SKM-1 treated with dmso at 0.1 percent for 144 hours (cell line): ENCODE measurements around the gene CCDC85C.
A peak's percentile ranks its signal among the peaks of the same experiment; 100 is the strongest.

Experiments
- DNase-seq: peaks from one replicate; lab custom pipeline; 2025; ENCODE audit not compliant: unreplicated experiment; lab: John Stamatoyannopoulos, UW

The CCDC85C gene

DNA sequence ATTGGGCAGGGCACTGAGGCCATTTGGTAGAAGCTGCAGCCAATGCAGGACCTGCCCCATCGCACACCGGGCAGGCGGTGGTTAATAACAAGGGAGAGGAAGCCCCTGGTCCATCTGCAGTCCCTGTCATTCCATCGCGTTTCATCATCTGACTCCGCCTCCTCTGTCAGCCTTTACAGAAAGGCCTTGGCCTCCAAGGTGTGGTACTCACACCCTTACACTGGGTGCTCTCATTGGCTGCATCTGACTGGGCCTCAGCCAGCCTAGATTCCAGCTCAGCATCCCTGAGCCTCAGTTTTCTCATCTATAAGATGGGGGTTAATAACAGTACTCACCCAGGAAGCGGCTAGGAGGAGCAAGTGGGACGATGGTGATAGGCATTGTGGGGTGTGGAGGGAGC lies 26.2 kb upstream of the CCDC85C start:
- DNase-seq, result no peak

DNA sequence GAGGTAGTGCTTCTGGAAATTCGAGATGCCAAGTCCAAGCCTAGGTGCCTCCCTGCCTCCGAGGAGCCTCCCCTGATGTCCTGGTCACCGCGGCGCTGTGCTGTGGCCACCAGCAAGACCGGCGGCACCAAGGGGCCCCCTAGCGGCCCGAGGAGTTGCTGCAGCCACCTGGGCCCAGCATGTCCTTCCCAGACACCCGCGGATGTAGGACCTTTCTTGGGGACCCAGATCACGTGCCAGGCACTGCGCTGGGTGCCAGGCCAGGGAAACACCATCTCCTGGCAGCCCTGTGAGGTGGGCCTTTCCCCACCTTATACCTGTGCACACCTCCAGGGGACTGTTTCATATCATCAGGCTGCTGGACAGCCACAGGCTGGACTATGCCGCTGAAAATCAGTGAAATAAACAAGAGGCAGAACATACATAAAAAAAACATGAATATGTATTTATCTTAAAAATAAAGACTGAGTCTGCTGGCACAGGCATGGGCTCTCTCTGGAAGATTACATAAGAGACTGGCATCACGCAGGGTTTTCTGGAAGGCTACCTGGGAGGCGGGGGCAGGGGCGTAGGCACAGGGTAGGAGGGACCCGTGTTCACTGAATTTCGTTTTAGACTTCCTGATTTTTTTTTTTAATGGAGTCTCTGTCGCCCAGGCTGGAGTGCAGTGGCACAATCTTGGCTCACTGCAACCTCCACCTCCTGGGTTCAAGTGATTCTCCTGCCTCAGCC lies 25.0 kb upstream of the CCDC85C start:
- peak; percentile 2 for DNase-seq

DNA sequence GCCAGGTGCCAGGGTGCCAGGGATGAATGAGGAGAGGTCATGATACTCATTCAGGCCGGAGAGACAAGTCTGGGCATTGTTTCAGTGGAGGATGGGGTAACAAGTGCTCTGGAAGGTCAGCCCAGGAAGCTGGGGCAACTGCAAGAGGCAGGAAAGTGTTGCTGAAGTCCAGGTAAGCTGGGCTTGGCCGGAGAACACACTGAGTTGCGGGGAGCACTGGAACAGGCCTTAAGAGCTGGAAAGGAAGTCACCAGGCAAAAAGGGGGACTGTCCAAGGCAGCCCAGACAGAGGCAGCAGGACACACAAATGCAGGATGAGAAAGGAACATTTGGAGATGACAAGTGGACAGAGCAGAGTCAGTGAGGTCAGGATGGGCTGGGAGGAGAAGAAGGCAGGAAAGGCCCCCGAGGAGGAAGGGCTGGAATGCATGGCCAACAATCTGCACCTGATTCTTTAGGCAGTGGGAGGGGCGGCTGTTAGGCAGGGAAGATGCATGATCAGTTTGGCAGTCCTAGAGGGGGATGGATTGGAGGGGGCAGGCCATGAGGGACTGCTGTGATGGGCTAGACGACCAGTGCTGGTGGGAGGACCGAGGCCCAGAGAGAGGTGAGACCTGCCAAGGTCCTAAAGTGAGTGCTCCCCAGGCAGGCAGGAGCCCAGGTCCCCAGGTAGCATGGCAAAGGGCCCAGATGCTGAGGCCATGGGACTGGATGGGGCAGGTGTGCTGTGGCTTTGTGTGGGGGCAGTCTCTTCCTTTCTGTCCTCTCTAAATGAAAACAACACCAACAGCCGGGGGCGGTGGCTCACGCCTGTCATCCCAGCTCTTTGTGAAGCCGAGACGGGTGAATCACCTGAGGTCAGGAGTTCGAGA lies 23.7 kb upstream of the CCDC85C start:
- DNase-seq, result no peak

DNA sequence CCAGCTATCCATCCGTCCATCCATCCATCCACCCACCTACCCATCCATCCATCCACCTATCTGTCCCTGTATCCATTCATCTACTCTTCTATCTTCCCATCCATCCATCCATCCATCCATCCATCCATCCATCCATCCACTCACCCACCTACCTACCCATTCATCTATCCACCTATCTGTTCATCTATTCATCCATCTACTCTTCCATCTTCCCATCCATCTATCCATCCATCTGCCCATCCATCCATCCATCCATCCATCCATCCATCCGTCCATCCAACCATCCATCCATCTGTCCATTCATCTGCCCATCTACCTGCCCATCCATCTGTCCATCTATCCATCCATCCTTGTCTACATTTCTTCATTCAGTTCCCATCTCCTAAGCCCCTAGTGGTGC lies 23.1 kb upstream of the CCDC85C start:
- no peak for DNase-seq

DNA sequence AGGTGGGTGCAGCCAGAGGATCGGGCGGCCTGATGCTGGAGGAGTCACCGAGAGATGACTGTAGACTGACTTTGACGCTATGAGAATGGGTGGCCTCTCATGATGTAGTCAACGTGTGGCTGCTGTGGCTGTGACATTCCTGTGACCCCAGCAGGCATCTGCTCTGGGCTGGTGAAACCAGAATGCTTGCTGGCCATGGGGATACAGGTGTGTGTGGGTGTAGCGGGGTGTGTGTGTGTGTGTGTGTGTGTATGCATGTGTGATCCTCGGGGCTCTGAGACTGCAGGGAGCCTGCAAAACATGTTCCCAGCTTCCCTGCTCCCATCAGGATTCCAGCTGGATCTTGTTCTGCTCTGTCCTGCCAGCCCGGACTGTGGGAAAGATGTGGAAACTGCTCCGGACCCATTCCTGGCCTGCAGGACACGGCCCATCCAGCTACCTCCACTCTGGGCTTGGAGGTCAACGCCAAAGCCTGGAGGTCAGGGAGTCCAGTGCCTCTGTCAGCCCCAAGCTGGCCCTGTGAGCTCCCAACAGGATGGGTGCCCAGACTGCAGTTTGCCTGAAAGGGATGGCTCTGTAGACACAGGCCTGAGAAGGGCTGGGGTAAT lies 22.1 kb upstream of the CCDC85C start:
- DNase-seq, result no peak

DNA sequence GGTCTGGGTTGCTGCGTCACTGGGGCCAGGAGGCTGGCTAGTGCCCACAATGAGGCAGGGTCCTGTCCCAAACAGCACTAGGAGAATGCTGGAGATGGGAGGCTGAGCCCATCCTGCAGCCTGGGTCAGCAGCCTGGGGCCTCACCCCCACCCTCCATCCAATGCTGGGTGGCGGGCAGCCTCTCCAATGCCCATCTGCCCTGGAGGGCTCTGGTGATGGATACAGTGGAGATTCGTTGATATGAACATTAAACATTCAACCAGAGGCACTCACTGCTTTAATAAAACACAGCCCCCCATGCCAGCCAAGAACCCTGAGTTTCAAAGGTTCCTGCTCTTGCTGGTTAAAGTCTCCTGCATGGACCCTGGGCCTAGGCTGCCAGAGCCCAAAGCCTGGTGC lies 21.5 kb upstream of the CCDC85C start:
- no peak for DNase-seq

DNA sequence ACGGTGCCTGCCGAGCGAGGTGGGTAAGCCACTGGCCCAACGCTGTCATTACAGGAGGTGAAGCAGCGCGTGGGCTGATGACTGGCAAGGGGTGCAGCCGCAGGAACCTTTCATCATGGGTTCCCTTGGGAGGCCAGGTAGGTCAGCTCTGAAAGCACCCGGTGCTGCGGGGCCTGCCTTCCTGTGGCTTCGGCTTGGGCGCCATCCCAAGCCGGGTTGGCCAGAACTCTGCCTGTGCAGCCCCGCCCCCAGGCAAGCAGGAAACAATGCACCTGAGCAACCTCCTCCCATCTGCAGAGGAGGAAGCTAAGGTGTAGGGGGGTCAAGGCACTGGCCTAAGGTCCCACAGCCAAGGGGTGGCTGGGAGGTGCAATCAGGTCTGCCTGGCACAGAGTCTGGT lies 21.0 kb upstream of the CCDC85C start:
- no peak for DNase-seq

DNA sequence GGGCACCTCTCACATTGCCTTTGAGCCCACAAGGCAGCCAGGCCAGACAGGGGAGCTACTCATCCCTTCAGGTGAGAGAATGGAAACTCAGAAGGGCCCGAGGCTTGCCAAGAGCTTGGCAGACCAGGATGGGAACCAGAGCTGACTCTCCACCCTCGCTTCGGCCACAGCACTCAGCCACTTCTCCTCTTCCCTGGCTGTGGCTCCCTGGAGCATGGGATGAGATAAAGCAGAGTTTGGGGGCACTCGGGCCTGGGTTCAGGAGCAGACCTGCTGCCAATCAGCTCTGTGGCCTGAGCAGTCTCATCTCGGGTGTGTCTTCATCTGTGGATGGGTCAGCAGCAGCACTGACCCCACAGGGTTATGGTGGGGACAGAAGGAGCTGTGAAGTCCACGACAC lies 20.0 kb upstream of the CCDC85C start:
- DNase-seq, result no peak

DNA sequence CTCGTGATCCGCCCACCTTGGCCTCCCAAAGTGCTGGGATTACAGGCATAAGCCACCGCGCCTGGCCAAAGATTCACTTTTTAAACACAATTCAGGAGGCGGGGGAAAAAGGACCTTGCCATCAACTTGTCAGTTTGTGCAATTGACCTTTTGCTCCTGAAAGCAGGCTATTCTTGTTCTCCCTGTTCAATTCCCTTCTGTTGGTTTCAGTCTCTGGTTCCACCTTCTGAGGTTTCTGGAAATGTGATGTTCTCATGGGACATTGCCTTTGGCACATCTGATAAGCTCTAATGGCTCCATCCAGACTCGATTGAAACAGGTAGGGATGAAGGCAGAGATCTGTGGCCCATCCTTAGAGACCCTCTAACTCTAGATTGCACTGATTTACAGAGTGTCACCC lies 17.9 kb upstream of the CCDC85C start:
- no peak for DNase-seq

DNA sequence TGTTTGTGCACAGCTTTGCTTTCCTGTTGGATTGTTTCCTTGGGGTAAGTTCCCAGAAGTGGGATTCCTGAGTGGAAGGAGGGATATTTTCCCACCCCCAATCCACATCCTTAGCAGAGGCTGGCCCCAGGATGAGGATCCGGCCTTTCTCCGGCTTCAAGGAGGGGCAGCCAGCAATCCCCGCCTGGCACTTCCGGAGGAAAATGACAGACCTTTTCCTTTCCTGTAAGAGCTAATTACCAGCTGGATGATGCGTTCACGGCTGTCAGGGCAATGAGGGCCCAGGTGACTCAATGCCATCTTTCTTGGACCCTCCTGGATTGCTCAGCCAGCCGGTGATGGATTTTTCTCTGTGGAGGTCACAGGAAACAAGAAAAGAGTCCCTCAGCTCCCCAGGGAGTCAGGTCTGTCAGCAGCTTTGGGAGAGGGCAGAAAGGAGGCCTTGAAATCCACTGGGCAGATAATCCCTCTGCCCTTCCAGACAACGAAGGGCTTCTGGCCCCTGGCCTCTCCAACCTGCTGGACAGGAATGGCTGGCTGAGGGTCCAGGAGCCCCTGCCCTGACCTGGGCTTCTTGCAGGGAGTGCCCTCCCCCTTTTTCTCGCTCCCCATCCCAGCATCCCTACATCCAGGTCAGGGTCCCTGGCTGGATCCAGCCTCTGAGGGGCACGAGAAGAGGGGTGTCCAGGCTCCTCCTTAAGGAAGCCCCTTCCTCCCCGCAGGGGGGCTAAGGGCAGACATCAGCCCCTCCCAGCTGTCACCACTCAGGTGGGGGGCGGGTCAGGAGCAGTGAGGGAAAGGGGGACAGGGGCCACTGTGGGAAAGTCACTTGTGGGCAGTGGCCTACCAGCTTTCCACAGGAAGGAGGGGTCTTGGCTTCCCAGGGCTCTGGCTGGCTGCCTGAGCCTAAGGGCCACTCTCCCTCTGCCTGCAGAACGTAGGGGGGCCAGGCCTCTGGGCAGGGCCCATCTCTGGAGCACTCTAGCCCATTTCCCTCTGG lies 16.1 kb upstream of the CCDC85C start:
- DNase-seq, result no peak

DNA sequence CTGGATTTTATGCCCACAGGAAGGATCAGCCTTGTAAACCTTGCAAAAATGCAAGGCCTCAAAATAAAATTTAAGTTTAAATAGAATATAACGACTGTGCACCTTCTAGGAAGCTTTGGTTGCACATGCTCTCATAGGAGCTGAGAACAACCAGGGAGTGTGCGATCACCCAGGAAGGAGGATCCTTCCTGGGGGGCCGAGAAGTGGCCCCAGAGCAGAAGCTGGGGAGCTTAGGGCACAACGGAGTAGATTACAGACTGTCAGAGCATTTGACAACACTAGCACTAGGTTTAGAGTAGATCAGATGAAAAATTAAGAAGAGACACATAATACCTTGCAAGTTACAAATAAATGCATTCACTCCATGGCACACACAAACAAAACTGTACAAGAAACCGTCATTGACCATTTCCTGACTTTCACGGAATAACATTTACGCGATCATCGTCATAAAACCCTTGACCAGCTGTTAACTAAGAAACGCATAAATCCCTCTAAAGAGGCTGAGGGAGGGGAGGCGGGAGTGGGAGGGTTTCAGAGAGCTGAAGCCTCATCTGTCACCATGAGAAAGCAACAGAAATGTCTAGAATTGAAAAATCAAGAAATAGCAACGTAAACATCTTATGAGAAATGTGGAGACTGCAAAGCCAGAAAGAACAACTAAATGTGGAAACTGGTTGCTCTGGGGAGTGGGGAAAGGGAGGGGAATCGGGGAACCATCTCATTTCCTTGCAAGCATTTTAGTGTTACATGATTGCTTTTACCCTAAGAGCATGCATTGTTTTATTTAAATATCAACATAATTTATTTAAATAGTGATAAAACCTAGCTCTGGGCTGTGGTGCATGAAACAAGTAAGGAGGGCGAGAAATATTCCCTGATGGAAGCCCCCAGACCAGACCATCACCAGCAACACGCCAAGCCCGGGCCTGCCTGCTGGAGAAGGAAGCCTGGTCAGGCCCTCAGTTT lies 13.1 kb upstream of the CCDC85C start:
- no peak for DNase-seq

DNA sequence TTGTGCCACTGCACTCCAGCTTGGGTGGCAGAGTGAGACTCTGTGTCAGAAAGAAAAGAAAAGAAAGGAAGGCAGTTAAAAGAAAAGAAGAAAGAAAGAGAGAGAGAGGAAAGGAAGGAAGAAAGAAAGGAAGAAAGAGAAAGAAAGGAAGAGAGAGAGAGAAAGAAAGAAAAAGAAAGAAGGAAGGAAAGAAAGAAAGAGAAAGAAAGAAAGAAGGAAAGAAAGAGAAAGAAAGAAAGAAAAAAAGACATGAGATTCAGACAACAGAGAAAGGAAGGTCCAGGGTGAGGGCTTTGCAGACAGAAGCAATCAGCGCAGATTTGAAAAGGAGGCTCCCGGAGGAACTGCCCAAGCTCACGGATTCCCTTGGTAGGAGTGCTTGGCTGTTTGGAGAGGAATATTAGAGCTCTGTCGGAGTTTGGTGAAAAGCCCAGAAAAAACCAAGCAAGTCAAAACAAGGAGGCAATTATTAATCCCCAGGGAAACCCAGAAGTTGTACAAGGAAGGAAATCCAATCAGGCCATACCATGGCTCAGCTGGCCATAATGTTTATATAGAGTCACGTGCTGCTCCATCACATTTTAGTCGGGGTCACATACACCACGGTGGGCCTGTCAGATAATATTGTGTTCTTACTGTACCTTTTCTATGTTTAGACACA lies 11.6 kb upstream of the CCDC85C start:
- no peak for DNase-seq

DNA sequence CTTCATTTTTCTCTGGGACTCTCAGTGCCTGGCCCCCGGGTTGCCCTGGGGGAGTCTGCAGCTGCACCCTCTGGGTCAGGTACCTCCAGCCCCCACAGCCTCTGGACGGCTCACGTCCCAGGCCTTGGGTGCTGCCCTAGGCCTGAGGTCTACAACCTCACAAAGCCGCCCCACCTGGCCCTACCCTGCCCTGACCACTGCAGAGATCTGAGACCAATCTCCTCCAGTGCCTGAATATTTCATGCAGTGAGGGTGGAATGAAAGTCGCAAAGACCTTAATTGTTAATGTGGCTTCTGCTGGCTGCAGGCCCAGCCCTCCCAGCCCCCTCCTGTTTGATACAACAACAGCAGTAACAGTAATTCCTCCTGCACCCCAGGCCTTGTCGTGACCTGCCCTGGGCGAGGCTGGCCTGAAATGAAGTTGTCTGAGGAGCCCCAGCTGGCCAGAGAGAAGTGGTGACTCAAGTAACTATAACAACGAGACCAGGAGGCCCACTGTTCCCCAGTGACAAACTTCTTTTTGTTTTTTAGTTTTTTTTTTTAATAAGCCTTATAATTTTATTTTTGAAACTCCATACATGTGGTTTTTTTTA lies 8.8 kb upstream of the CCDC85C start:
- DNase-seq, result no peak

DNA sequence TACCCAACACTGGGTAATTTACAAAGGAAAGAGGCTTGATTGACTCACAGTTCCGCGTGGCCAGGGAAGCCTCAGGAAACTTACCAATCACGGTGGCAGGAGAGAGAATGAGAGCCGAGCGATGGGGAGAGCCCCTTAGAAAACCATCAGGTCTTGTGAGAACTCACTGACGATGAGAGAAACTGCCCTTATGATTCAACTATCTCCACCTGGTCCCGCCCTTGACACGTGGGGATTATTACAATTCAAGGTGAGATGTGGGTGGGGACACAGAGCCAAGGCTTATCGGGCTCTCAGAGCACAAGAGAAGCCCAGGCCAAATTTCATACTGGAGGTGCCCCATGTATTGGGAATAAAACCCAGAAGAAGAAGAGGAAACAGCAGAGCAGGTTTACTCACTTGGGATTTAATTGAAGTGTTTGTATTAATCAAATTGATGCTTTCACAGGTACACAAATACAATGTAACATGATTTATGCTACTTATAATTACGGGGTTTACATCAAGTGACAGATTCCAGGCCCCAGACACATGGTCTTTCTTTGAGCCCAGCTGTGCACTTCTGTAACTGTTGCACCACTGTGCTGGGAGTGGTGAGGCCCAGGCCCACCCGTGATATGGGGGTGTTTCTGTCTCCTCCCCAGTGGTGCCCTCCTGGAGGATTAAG lies 8.2 kb upstream of the CCDC85C start:
- DNase-seq, result no peak

DNA sequence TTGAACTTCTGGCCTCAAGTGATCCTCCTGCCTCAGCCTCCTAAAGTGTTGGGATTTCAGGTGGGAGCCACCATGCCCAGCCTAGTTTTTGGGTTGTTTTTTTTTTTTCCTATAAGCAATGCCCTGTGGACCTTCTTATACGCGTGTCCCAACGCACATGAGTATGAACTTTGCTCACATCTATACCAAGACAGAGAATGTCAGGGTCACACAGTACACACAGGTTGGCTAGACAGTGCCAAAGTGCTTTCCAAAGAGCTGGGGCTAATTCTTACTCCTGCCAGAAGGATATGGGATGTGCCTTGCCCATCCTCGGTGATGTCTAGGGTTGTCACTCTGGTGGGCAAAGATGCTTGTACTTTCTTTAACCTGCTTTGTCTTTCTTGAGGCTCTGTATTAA lies 7.6 kb upstream of the CCDC85C start:
- no peak for DNase-seq

DNA sequence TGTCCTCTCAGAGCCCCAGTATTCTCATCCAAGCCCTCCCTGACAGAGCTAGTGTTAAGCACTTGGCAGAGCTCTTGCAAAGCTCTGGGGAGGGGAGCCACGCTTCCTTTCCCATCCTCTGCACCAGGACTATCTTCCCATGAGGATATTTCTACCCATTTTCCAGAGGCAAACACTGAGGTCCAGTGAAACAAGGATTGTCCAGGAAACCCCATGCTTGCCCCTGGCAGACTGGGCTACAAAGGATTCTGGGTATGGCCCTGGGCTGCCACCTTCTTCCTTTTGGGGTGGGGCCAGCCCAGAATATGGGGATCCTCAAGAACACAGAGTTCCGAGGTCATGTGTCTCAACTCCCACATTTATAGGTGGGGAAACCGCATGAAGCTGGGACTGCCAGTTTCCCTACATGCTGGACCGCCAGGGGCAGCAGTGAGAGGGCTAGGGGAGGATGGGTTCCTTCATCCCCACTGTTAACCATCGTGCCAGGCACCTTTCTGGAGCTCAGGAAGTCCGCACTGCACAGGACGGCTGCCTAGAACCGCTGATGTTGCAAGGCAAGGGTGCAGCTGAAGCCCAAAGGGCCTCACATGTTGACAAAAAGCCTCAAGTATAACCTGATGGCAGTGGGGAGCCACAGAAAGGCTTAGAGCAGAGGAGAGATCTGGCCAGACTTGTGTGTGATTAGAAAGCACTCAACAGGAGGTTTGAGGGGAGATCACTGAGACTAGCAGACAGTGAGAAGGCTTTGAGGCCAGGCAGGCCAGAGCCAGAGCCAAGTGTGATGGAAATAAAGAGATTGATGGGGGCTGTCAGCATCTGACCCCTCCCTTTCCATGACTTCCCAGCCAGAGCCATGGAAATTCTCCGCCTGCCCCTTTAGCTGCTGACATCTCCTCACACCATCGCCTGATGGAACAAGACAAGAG lies 5.5 kb upstream of the CCDC85C start:
- no peak for DNase-seq

DNA sequence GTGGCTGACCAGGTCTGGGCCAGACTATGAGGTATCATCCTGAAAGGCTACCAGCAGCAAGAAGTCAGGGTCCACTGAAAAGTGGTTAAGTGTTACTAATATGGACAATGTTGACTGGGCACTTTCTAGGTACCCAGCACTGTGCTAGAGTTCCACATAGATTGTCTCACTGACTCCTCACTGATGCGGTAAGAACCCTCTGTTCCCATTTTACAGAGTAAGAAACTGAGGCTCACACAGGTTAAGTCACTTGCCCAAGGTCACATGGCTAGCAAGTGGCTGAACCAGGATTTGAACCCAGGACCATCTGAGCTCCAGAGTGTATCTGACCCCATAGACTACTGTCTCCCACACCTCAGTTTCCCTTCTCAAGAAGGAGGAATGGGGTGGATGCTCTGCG lies 4.6 kb upstream of the CCDC85C start:
- no peak for DNase-seq
